ENCODE data around the gene MYADML2. TPM values are rescaled to one million over a fixed set of nuclear protein-coding genes. Genes with fewer than 3 reads are reported as not detected.

Gene MYADML2, protein sequence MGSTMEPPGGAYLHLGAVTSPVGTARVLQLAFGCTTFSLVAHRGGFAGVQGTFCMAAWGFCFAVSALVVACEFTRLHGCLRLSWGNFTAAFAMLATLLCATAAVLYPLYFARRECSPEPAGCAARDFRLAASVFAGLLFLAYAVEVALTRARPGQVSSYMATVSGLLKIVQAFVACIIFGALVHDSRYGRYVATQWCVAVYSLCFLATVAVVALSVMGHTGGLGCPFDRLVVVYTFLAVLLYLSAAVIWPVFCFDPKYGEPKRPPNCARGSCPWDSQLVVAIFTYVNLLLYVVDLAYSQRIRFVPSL
- not detected in 2 replicates for total RNA-seq (ENCODE audit: low replicate concordance)

GRCh38 chr17:81947189-81947588, at the start of gene MYADML2:
TSS of gene MYADML2 (minus strand) at chr17:81947233. CDS start at chr17:81941741, 5,492 bp downstream.

GRCh38 chr17:81977211-81977808, 30.3 kb upstream of the MYADML2 start, which contains the start of gene ASPSCR1:
TSS of gene ASPSCR1 (plus strand) at chr17:81977629. CDS start at chr17:81977647, 18 bp downstream.

DNA sequence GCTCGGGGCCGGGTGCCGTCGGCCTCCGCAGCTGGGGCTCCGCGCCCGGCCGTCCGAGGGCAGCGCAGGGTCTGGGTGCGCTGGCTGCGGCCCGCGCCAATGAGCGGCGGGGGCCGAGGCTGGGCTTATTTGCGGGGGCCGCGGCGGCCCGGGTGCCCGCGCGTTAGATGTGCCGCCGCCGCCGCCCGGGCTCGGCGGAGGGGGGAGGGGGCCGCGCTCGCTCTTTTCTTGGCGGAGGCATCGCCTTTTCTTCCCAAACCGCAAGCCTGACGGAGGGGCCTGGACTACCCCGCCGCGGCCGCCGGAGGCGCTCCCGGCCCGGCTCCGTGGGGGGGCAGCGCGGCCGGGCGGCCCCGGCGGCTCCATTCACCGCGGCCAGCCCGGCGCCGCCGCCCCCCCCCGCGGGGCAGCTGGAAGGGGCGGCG, 14.1 kb upstream of the MYADML2 start, which contains the start of gene NOTUM:
Gene NOTUM, minus strand, starts transcription at position 101 of the 425 bp plus-strand sequence. CDS start 278 bp downstream, outside the sequence.

GRCh38 chr17:81927653-81928543, 19.1 kb downstream of the MYADML2 start, which contains the start of gene MAFG:
TSS of gene MAFG (minus strand) at chr17:81927735. CDS start at chr17:81923185, 4,550 bp downstream.

GRCh38 chr17:81917565-81918332, 29.3 kb downstream of the MYADML2 start, which contains the start of gene SIRT7:
TSS of gene SIRT7 (minus strand) at chr17:81918176. CDS start at chr17:81918131, 45 bp downstream.

DNA sequence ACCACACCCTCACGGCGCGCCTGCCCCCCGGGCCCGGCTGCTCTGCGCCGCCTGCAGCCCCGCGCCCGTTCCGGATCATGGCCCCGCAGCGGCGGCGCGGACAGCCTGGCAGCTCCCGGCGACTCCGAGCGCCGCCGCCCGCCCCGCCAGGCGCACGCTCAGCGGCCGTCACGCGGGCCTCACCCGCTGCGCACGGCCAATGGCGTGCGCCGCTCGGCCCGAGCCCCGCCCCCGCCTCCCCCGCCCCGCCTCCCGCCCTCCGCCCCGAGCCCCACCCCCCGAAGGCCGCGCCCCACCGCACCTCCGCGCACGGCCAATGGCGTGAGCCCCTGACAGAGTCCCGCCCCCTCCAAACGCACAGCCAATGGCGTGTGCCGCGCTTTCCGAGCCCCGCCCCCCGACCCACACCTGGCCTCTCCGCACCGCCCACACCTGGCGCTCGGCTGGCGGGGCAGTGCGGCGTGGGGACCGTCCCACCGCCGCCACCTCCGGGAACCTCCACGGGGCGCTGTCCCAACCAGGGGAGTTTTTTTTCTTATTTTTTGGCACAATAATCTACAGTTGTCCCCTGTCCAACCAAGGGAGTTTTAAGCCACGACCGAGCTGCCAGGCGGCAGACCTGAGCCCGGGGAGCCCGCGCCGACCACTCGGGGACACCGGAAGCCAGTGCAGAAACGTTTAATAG, 35.6 kb downstream of the MYADML2 start, which contains the start of gene PCYT2:
Gene PCYT2, minus strand, starts transcription at position 123 of the 685 bp plus-strand sequence. Its CDS starts 44 bp downstream, at position 79.

GRCh38 chr17:81902023-81902652, 44.9 kb downstream of the MYADML2 start, which contains the start of gene NPB:
TSS of gene NPB (plus strand) at chr17:81902238. CDS start at chr17:81902278, 40 bp downstream.

Other genes starting within 250 kb of the MYADML2 start
- gene MRPL12, start 243.9 kb downstream of the MYADML2 start, total RNA-seq (ENCODE audit: low replicate concordance) = 2.0 and 12.9 TPM in 2 replicates
- gene SLC25A10, start 234.9 kb downstream of the MYADML2 start, total RNA-seq (ENCODE audit: low replicate concordance) = 4.7 and 11.3 TPM in 2 replicates
- gene GCGR, start 143.1 kb downstream of the MYADML2 start, total RNA-seq (ENCODE audit: low replicate concordance) = not detected in 2 replicates
- 85.4 and 140 TPM in 2 replicates for gene MCRIP1, start 113.9 kb downstream of the MYADML2 start, total RNA-seq (ENCODE audit: low replicate concordance)
- gene PPP1R27, start 112.2 kb downstream of the MYADML2 start, total RNA-seq (ENCODE audit: low replicate concordance) = 0.15 TPM in 1 of 2 replicates, not detected in the other
- 997 and 1,224 TPM in 2 replicates for gene P4HB, start 86.7 kb downstream of the MYADML2 start, total RNA-seq (ENCODE audit: low replicate concordance)
- 31.6 and 123 TPM in 2 replicates for gene ARHGDIA, start 75.9 kb downstream of the MYADML2 start, total RNA-seq (ENCODE audit: low replicate concordance)
- gene ALYREF, start 55.6 kb downstream of the MYADML2 start, total RNA-seq (ENCODE audit: low replicate concordance) = 86.2 and 152 TPM in 2 replicates
- gene ANAPC11, start 55.5 kb downstream of the MYADML2 start, total RNA-seq (ENCODE audit: low replicate concordance) = 269 and 333 TPM in 2 replicates
- gene NPB, start 45.0 kb downstream of the MYADML2 start, total RNA-seq (ENCODE audit: low replicate concordance) = 0.23 and 0.38 TPM in 2 replicates
- 42.8 and 43.9 TPM in 2 replicates for gene PCYT2, start 35.8 kb downstream of the MYADML2 start, total RNA-seq (ENCODE audit: low replicate concordance)
- 12.5 and 13.0 TPM in 2 replicates for gene SIRT7, start 29.1 kb downstream of the MYADML2 start, total RNA-seq (ENCODE audit: low replicate concordance)
- 13.7 and 15.0 TPM in 2 replicates for gene MAFG, start 19.5 kb downstream of the MYADML2 start, total RNA-seq (ENCODE audit: low replicate concordance)
- 71.8 and 225 TPM in 2 replicates for gene PYCR1, start 9.9 kb downstream of the MYADML2 start, total RNA-seq (ENCODE audit: low replicate concordance)
- 0.08 TPM in 1 of 2 replicates, not detected in the other for gene NOTUM, start 14.0 kb upstream of the MYADML2 start, total RNA-seq (ENCODE audit: low replicate concordance)
- gene ASPSCR1, start 30.4 kb upstream of the MYADML2 start, total RNA-seq (ENCODE audit: low replicate concordance) = 18.5 and 30.4 TPM in 2 replicates
- gene CENPX, start 75.6 kb upstream of the MYADML2 start, total RNA-seq (ENCODE audit: low replicate concordance) = 15.1 and 40.5 TPM in 2 replicates
- gene LRRC45, start 76.1 kb upstream of the MYADML2 start, total RNA-seq (ENCODE audit: low replicate concordance) = 11.9 and 16.7 TPM in 2 replicates
- gene RAC3, start 84.4 kb upstream of the MYADML2 start, total RNA-seq (ENCODE audit: low replicate concordance) = 6.3 and 18.5 TPM in 2 replicates
- gene DCXR, start 90.5 kb upstream of the MYADML2 start, total RNA-seq (ENCODE audit: low replicate concordance) = 32.1 and 45.0 TPM in 2 replicates
- gene RFNG, start 104.6 kb upstream of the MYADML2 start, total RNA-seq (ENCODE audit: low replicate concordance) = 25.6 and 33.3 TPM in 2 replicates
- gene GPS1, start 104.7 kb upstream of the MYADML2 start, total RNA-seq (ENCODE audit: low replicate concordance) = 78.2 and 111 TPM in 2 replicates
- gene DUS1L, start 118.6 kb upstream of the MYADML2 start, total RNA-seq (ENCODE audit: low replicate concordance) = 44.9 and 48.1 TPM in 2 replicates
- 38.4 and 89.0 TPM in 2 replicates for gene FASN, start 151.0 kb upstream of the MYADML2 start, total RNA-seq (ENCODE audit: low replicate concordance)

Measured in smooth muscle cell of the coronary artery (primary cell).